SK-N-MC (cell line): ENCODE measurements around the gene DEAF1.

Source experiments
- EZH2 ChIP-seq: fragments of 200-600 bp; sonication (generic); IDR thresholded peaks from one replicate; pipeline ENCODE4 v1.6.1; 2017; ENCODE audit warnings: antibody characterized with exemption
- FOXP2 ChIP-seq: optimal IDR thresholded peaks from 2 replicates; pipeline ENCODE3; 2011; ENCODE audit warnings: mild to moderate bottlenecking, moderate library complexity; ENCODE audit not compliant: insufficient read depth; ENCODE audit errors: extremely low read length, control extremely low read depth
- POLR2AphosphoS5 ChIP-seq: IDR thresholded peaks from 2 replicates; pipeline ENCODE4 v1.6.1; 2012; ENCODE audit warnings: mild to moderate bottlenecking, low read depth, low read length, borderline replicate concordance

DNA sequence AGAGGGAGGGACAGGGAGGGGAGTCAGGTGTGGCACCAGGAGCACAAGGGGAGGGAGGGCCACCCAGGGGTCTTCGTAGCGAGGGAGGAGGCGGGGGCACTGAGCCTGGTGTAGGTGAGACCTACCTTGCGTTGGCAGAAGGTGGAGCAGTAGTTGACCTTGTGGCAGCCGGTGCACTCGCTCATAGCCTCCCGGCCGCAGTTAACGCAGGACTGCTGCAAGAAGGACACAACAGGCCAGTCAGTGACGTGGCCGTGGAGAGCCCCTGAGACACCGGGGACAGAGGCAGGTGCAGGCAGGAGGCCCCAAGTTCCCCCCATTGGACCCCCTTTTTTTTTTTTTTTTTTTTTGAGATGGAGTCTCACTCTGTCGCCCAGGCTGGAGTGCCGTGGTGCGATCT is 41.2 kb downstream of the DEAF1 start:
- TF ChIP-seq EZH2 (no peak), POLR2AphosphoS5 (no peak), FOXP2 (no peak)
